RPMI8226 (cell line): ENCODE results near the gene EXOC2.
A peak's percentile ranks its signal among the peaks of the same experiment; 100 is the strongest.

Experiments
- DNase-seq: peaks from one replicate; pipeline ENCODE4 v3.0.0-alpha.2; 2015

The EXOC2 gene

DNA sequence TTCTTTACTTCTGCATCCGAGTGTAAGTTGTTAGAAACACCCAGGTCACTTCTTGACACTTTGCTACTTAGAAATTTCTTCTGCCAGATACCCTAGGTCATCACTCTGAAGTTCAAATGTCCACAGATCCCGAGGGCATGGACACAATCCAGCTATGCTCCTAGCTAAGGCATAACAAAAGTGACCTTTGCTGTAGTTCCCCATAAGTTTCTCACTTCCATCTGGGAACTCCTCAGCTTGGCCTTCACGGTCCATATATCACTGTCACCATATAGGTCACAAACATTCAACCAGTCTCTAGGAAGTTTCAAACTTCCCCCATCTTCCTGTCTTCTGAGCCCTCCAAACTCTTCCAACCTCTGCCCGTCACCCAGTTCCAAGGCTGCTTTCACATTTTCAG lies 236.1 kb downstream of the EXOC2 start:
- no peak for DNase-seq

DNA sequence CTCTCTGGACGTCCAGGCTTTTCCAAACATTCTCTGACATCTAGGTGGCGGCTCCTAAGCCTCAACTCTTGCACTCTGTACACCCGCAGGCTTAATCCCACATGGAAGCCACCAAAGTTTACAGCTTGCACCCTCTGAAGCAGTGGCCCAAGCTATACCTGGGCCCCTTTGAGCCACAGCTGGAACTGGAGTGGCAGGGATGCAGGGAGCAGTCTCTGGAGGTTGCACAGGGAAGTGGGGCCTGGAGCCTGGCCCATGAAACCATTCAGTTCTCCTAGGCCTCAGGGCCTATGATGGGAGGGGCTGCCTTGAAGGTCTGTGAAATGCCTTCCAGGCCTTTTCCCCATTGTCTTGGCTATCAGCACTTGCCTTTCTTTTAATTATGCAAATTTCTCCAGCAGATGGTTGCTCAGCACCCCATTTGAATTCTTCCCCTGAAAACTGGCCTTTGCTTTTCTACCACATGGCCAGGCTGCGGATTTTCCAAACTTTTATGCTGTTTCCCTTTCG lies 236.5 kb downstream of the EXOC2 start:
- DNase-seq: no peak

DNA sequence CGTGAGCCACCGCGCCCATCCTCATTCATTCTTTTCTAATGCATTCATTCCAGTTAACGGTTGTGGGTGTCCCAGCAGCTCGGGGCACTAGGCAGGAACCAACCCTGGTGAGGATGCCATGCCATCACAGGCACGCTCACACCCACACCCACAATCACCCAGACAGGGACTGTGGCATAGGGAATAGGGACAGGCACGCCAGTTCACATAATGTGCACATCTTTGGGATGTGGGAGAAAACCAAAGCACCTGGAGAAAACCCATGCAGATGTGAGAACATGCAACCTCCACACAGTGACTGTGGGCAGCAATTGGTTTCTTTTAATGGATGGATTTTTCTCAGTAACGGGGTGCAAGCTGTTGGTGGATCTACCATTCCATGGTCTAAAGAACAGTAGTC lies 237.1 kb downstream of the EXOC2 start:
- DNase-seq: no peak

DNA sequence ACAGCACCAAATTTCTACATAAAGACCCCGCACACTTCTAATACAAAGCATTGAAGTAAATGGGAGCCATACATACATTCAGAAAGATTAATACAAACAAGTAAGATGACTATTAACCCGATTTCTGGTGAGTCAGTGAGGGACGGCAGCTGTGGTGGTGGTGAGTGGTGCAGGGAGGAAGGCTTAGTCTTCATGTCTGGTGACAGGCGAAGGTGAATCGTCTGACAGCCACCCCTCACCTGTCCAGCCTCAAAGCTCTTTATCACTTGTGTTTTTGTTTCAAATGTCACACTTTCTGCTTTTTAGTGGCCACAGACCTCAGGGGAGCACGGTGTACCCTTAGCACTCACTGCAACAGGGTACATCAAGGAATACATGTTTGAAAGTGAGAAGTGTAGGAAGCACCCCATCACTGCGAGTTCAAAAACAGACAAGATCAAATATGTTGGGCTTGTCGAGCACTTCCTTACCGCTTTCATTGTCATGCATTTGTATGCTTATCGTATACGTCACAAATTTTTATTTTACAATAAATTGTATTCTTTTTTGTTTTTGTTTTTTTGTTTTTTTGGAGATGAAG lies 237.8 kb downstream of the EXOC2 start:
- DNase-seq: no peak

DNA sequence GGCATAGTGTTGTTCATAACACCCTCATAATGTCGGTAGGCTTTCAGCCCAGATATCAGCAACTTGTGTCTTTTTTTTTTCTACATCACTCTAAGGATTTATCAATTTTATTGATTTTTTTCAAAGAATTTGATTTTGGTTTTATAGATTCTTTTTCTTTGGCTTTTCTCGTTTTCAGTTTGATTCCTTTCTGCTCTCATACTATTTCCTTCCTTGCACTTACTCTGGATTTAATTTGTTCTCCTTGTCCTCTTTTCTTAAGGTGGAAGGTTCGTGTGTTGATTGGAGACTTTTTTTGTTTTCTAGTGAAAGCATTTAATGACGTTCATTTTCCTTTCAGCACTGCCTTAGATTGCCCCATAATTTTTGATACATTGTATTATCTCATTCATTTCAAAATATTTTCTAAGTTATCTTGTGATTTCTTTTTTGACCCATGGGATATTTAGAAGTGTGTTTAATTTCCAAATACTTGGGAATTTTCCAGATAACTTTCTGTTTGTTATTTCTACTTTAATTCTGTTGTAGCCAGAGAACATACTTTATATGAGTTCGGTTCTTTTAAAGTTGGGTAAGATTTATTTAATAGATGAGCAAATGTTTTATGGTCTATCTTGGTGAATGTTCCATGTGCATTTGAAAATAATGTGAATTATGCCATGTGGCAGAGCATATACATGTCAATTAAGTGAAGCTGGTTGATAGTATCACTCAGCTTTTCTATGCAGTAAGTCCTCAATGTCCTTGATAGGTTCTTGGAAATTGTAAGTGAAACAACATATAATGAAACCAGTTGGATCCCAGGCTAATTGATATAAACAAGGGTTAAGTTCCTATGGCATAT lies 238.6 kb downstream of the EXOC2 start:
- DNase-seq: no peak

DNA sequence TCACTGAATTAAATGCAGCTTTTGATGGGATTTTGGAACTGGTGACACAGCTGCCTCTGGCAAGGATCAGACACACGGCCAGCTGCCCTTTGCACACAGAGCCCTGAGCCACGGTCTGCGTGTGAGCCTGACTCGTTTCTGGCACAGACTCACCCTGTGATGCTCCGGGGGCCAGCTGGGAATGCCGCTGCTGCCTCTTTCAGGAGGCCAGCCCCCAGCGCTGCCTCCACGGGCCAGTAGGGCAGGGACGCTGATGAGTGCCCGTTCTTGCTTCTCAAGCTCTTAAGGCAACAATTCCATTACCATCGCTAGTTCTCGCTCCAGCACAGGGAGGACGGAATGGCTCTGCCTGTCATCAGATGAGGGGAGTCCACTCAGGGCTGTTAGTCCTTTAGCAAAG lies 239.8 kb downstream of the EXOC2 start:
- no peak for DNase-seq

DNA sequence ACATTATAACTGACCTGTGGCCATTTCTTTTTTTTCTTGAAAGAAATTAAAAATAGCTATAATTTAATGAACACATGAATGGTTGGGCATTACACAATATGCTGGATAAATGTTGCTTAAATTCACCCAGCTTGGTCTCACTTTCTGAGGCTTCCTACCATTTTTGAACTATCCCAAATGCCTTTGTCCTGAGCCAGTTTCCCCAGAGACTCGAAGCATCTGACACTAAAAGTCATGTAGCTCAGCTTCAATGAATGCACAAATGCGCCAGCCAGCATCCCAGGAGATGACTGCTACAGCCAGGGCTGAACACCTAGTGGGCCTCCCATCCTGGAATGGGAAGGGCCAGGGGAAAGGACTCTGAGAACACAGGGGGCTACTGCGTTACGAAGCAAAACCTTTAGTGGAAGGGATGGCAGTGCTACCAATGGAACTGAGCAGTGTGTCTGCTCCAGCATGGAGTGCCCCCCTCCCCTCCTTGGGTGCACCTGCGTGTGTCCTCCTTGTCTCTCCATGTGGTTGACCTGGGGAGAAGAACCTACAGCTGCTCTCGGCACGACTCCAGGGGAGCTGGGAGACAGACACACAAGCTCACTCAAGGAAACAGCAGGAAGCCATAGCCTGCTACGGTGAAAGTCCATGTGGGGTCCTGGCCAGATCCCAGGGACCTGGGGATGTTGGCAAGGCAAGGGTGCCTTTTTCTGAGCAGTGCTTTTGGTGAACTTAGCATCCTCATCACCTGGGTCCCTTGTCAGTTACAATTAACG lies 240.5 kb downstream of the EXOC2 start:
- peak; percentile 29 for DNase-seq

DNA sequence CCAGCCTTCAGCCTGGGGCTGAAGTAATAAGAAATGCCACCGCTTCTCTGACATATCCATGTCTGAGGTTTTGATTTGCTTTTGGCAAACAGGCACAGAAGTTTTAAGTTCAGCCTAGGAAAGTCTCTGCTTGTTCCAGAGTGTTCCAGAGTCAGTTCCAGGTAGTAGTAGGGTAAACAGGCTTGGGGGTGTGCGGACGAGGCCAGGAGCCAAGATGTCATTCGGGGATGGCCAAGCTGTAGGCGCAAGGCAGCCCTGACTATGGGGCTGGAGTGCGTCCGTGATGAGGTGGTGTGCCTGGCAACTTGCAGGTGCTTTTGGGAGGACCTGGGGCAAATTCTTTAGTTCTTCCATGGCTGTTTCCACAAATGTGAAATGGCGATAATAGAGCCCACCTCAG lies 241.1 kb downstream of the EXOC2 start:
- DNase-seq: no peak

DNA sequence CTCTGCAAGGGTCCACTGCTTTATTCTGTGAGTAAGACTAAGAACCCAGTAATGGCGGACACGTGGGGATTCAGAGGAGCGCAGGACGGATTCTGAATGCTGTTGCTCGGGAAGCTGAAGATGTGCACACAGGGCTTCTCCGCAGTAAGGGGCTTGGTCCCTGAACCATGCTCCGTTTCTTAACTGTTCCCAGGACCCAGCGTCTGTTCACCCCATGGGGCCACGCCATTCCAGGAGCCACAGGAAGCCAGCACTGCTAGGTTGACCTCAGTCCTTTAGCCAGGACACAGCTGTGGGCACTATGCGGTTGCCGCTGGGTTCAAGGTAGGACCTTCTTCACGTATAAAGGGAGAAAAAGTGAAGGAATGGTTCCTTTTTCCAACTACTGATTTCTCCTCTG lies 241.6 kb downstream of the EXOC2 start:
- no peak for DNase-seq

DNA sequence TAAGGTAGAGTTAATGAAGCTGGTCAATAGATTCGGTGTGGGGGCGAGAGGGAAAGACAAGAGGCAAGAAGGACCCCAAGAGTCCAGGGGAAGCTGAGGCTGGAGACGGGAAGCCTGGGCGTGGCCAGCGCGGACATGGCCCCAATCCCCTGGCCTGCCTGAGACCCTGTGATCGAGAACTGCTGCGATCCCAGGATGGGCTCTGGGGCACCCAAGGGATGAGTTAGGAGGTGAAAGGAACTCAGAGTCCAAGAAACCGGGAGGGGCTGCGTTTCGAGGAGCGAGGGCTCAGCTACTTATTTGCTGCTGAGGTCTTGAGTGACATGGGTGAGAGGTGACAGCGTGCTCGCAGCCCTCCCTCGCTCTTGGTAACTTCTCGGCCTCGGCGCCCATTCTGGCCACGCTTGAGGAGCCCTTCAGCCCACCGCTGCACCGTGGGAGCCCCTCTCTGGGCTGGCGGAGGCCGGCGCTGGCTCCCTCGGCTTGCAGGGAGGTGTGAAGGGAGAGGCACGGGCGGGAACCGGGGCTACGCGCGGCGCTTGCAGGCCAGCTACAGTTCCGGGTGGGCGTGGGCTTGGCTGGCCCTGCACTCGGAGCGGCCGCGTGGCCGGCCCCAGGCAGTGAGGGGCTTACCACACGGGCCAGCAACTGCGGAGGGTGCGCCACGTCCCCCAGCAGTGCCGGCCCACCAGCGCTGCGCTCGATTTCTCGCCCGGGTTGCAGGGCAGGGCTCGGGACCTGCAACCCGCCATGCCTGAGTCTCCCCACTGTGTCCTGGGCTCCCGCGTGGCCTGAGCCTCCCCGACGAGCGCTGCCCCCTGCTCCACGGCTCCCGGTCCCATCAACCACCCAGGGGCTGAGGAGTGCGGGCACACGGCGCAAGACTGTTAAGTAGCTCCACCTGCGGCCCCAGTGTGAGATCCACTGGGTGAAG lies 243.2 kb downstream of the EXOC2 start:
- no peak for DNase-seq

DNA sequence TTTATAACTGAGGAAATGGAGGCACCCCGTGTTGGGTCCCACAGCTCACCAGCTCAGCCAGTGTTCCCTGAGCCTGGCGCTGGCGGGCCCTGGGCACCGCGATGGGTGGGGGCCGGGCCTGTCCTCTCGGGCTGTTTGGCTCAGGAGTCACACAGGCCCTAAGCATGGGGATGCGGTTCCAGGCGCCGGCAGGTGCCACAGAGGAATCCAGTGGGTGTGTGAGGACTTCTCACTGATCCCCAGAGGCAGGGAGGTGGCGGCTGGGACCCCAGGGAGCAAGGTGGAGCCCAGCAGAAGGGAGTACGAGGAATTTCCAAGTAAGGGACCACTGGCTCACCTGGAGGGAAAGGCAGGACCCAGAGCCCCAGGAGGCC lies 243.9 kb downstream of the EXOC2 start:
- no peak for DNase-seq

DNA sequence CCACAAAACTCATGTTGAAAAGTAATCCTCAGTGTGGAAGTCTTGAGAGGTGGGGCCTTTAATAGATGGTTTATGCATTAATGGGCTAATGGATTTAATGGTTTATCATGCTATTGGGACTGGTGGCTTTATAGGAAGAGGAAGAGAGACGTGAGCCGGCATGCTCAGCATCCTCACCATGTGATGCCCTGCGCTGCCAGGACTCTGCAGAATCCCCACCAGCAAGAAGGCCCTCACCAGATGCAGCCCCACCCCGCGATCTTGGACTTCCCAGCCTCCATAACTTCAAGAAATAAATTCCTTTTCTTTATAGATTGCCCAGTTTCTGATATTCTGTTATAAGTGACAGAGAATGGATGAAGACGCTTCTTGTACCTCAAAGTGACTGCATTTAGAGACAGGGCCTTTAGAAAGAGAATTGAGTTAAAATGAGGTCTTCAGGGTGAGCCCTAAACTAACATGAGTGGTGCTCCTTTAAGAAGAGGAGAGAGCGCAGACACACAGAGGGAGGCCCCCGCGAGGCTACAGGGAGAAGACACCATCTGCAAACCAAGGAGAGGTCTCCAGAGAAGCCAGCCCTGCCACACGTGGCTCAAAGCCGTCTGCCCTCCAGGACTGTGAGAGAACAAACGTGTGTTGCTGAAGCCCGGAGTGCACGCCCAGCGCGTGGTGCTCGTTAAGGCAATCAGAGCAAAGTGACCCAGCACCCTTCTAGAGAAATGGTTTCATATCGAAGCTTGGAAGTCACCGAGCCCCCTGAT lies 244.5 kb downstream of the EXOC2 start:
- no peak for DNase-seq

DNA sequence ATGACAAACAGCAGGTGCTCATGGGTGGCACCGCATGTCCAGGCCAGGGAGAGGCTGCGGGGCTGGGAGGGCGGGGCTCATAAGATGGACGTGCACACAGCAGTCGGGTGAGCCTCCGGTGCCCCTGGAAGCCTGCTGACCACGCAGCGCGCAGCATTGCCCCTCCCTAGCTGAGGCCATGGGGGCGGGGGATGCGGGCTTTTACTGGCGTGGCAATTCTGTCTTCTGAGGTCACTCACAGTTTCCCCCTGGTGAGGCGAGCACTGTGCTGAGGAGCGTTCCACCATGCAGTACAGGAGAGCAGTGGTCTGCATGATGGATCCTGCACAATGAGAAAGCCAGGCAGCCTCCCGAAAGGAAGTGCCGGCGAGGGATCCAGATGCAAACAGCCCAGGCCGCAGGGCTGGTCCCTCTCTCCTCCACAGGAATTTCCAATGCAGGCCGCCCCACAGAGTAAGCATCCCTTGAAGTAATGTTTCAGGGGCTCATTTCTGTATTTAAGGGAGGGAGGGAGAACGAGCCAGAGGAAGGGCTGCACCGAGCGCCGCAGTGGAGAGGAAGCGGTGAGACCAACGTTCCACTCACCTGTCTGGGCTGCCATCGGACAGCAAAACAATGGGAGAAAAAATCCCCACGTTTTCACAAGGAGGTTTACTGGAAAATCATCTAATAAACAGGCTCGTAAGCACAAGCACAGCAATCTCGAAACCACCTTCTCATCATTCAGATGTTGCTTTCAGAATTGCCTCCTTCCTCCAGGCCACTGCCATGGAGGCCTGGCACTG lies 245.4 kb downstream of the EXOC2 start:
- no peak for DNase-seq

DNA sequence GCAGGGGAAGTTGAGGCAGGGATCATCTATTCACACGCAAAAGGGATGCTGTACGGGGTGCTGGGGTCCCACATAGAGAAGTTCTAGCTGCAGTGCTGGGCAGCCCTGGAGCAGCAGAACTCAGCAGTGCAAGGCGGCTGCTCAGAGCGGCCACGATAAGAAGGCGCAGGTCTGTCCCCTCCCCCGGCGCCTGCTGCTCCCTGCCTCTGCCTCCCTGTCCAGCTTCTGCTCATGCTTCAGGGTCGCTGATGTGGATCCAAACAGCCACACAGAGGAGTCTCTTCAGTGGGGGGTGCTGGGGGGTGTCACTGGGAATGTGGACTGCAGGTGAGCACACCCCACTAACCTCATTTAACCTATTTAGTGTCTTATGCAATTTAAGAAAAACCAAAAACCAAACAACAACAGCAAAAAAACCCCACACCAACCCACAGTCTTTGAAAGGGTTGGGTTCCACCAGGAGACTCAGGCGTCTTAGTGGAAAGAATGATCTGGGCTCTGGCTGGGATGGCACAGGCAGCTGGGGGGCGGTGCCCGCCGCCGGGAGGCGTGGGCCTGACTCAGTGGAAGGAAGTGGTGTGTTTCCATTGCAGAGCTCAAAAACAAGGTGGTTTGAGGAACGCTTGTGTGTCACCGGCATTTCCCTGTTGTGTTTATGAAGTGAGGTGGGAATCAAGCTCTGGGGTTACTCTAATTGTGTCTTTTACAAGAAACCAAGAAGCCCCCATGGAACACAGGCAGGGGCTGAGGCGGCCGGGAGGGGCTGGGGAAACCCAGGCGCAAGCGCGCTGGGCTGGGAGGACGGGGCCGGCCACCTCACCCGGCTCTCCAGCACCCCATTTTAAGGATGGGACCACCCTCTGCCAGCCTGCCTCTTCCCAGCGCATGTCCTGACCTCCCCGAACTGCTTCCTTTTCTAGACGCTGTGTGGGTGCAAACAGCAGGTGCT lies 246.2 kb downstream of the EXOC2 start:
- no peak for DNase-seq

DNA sequence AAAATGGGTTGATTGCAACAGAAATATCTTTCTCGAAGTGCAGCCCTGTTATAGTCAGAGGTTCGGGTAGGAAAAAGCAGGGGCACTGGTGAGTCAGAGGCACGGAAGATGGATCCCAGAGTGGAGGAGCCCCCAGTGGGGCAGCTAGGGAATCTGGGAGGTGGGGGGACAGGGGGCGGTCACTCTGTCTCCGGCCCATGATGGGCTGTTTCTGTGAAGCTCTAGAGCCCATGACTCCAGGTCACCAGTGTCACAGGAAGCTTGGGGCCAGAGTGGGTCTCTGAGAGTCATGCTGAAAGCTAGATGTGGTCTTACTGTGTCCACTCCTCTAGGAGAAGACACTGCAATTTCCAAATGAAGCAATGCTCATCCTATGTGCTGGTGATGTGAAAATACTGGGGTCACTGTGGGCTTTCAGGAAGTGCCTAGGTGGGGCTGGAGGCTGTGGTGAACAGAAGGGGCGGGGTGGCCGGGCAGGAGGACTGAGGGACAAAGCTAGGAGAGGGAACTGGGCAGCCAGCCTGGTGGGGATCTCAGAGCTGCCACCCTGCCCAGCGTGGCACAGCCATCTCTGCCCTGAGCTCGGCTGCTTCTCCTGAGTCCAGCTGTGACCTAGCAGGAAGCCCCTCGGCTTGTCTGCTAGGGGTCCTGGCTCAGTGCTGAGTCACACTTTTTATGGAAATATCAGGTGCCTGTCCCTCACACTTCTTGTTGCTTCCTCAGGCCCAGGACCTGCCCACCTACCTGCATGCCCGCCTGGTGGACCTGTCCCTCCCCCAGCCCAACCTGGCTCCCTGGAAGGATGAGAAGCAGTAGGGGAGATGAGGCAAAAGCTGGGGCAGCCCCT lies 247.1 kb downstream of the EXOC2 start:
- DNase-seq: peak; percentile 49

DNA sequence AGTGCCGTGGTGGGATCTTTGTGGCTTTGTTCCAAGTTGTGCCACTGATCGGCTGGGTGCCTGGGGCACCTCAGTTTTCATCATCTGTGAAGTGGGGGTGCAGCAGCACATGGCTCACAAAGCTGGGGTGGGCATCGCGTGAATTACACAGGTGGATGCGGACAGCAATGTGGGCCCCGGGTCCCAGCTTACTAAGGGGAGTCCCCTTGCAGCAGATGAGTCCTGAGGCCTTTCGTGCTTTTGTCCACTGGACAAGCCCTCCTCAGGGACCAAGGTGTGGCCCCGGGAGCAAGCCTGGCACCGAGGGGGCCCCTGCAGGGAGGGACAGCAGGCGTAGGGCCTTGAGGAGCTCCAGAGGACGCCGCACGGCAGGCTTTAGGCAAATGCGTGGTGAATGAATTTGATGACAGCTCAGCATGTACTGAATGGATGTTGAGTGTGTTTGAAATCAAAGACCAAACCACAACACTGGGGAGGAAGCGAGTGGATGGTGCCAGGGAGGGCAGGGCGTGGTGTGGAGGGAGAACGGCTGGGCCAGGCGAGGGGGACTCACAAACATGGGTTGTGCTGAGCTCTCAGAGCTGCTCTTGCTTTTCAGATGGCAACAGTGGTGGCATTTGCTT lies 248.2 kb downstream of the EXOC2 start:
- DNase-seq: peak; percentile 31

DNA sequence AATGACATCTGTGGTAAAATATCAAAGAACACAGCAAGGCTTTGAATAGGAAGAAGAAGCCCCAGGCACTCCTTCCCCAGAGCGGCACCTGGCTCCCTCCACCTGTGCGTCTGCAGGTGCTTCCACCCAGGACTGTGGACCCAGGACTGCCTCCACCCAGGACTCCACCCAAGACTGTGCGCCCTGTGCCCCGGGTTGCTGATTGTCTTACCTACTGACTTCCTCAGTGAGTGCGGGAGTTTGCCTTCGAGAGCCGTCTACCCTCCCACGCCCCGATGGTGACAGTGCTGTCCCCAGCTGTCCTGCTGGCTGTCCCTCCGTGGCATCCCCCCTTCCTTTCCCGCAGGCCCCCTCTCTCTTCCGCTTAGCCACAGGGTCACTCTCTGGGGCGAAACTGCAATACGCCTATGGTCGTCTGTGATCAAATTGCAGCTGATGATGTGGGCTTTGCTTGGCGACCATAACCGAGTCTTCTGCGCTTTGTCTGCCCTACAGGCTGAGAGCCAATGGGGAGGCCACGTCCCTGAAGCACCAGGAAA lies 249.2 kb downstream of the EXOC2 start:
- DNase-seq: no peak
